Keratinocyte (primary cell): Measurements from ENCODE around the gene HS3ST2. TPM values are rescaled to one million over a fixed set of nuclear protein-coding genes. Genes with fewer than 3 reads are reported as not detected.

Experiments
- DNase-seq: peaks from one replicate; pipeline ENCODE4 v3.0.0-alpha.2; 2011; ENCODE audit warnings: low read depth, missing footprints, low spot score
- FAIRE-seq: peaks from 2 replicates; lab custom pipeline; 2011; peaks lifted over from hg19 to GRCh38; lab: Jason Lieb, UNC
- H2AFZ ChIP-seq: 2 replicates; pipeline ENCODE4 v1.6.0; 2012; ENCODE audit warnings: low read length, control low read depth, inconsistent platforms; ENCODE audit not compliant: control insufficient read depth
- H3K27ac ChIP-seq: 2 replicates; pipeline ENCODE4 v1.5.1; 2011; ENCODE audit warnings: low read length; ENCODE audit not compliant: control insufficient read depth, insufficient read depth
- H3K27me3 ChIP-seq: 3 replicates; pipeline ENCODE4 v1.6.0; 2011; ENCODE audit warnings: low read length; ENCODE audit not compliant: control insufficient read depth, insufficient read depth; ENCODE audit errors: extremely low read depth
- H3K36me3 ChIP-seq, 2 experiments: 2 replicates in 1 of 2; 3 replicates in 1 of 2; pipeline ENCODE4 v1.5.1; 2011; ENCODE audit warnings: low read length in 2 of 2, mild to moderate bottlenecking in 1 of 2; ENCODE audit not compliant: control insufficient read depth in 2 of 2, insufficient read depth in 2 of 2; ENCODE audit errors: extremely low read depth in 1 of 2
- H3K4me1 ChIP-seq: 3 replicates; pipeline ENCODE4 v1.5.1; 2011; ENCODE audit warnings: low read length; ENCODE audit not compliant: control insufficient read depth, insufficient read depth; ENCODE audit errors: extremely low read depth
- H3K4me2 ChIP-seq: 3 replicates; pipeline ENCODE4 v1.6.0; 2011; ENCODE audit warnings: low read depth, low read length; ENCODE audit not compliant: control insufficient read depth, insufficient read depth; ENCODE audit errors: extremely low read depth
- H3K4me3 ChIP-seq, 3 experiments: fragments of 200-600 bp in 1 of 3; sonication (generic) in 1 of 3; 2 replicates in 2 of 3; 3 replicates in 1 of 3; pipeline ENCODE4 v1.5.1; 2011 to 2016; ENCODE audit warnings: low read length in 3 of 3, mild to moderate bottlenecking in 3 of 3, control low read depth in 2 of 3, inconsistent platforms in 1 of 3, low read depth in 1 of 3, mixed read lengths in 1 of 3, mixed run types in 1 of 3, moderate library complexity in 1 of 3; ENCODE audit not compliant: control insufficient read depth in 2 of 3, insufficient read depth in 2 of 3; ENCODE audit errors: extremely low read depth in 1 of 3
- H3K79me2 ChIP-seq: 2 replicates; pipeline ENCODE4 v1.6.0; 2012; ENCODE audit warnings: low read length; ENCODE audit not compliant: control insufficient read depth, insufficient read depth
- H3K9ac ChIP-seq: 3 replicates; pipeline ENCODE4 v1.6.0; 2011; ENCODE audit warnings: low read length; ENCODE audit not compliant: control insufficient read depth, insufficient read depth; ENCODE audit errors: extremely low read depth
- H3K9me1 ChIP-seq: 3 replicates; pipeline ENCODE4 v1.6.0; 2011; ENCODE audit warnings: low read length; ENCODE audit not compliant: control insufficient read depth, insufficient read depth; ENCODE audit errors: extremely low read depth
- H3K9me3 ChIP-seq: 2 replicates; pipeline ENCODE4 v1.5.1; 2012; ENCODE audit warnings: low read depth, low read length; ENCODE audit not compliant: control insufficient read depth
- H4K20me1 ChIP-seq: 3 replicates; pipeline ENCODE4 v1.6.0; 2011; ENCODE audit warnings: low read length; ENCODE audit not compliant: control insufficient read depth, insufficient read depth; ENCODE audit errors: extremely low read depth
- CTCF ChIP-seq, 3 experiments: IDR thresholded peaks in 1 of 3; conservative IDR thresholded peaks in 1 of 3; optimal IDR thresholded peaks in 1 of 3; 2 replicates in 2 of 3; 3 replicates in 1 of 3; pipeline versions ENCODE3 to v1.5.1; 2011; ENCODE audit warnings: low read length in 3 of 3, mild to moderate bottlenecking in 3 of 3, moderate library complexity in 2 of 3, control low read depth in 1 of 3, inconsistent platforms in 1 of 3; ENCODE audit not compliant: insufficient read depth in 2 of 3; ENCODE audit errors: extremely low read depth in 1 of 3
- EZH2 ChIP-seq: IDR thresholded peaks from one replicate; pipeline ENCODE4 v1.6.1; 2012; ENCODE audit warnings: inconsistent platforms, mild to moderate bottlenecking, low read length, moderate library complexity
- dilution Hi-C: fragments of 300-500 bp; cut with MboI; formaldehyde crosslinking; loops from one replicate; pipeline ENCODE4 v1.7.0; 2020; ENCODE audit warnings: low sequenced_read_pairs; ENCODE audit not compliant: extremely low pct_ligation_motif_present
- polyA plus RNA-seq, 5 experiments: library from polyadenylated mRNA; depleted of rRNA in 3 of 5; stranded (reverse) in 3 of 5; stranded (forward) in 1 of 5; unstranded in 1 of 5; fragments of >200 nt; gene quantifications; 1 replicate in 1 of 5; 2 replicates in 3 of 5; 3 replicates in 1 of 5; pipeline versions ENCODE4 v1.2.1 to v1.2.3, GENCODE V29; 2011 to 2012; ENCODE audit warnings: missing spikeins in 2 of 5, low read depth in 1 of 5, low replicate concordance in 1 of 5

Gene HS3ST2
- polyA plus RNA-seq, 1 donor (not counting 4 experiments of a cell fraction or from before 2014, with no cell fraction given), result 6.3 TPM

GRCh38 chr16:22888791-22889190, 74.8 kb downstream of the HS3ST2 start:
- Histone ChIP-seq H3K9me3 (no peaks in the 10 kb centered on the region), H3K9ac (no peak overlapping the region), H3K27ac (no peak overlapping the region), H3K27me3 (no peaks in the 10 kb centered on the region), H3K4me2 (no peak overlapping the region), H3K9me1 (no peaks in the 10 kb centered on the region), H3K4me3 (no peak overlapping the region), H3K4me1 (no peaks in the 10 kb centered on the region), H3K79me2 (no peaks in the 10 kb centered on the region), H2AFZ (no peak overlapping the region), H4K20me1 (no peaks in the 10 kb centered on the region), H3K36me3 (no peaks in the 10 kb centered on the region)
- dilution Hi-C loops, result no loop called here
- FAIRE-seq (peak; percentile 51), DNase-seq (no peak)
- TF ChIP-seq CTCF (optimal IDR thresholded peaks at IDR 0.05 in 1 of 3, IDR thresholded peaks at IDR 0.05 in 1 of 3, conservative IDR thresholded peaks at IDR 0.05 in 1 of 3; ENCODE audit: extremely low read depth in 1 of 3, insufficient read depth in 2 of 3, low read length in 3 of 3) (no peak), EZH2 (no peak)

DNA sequence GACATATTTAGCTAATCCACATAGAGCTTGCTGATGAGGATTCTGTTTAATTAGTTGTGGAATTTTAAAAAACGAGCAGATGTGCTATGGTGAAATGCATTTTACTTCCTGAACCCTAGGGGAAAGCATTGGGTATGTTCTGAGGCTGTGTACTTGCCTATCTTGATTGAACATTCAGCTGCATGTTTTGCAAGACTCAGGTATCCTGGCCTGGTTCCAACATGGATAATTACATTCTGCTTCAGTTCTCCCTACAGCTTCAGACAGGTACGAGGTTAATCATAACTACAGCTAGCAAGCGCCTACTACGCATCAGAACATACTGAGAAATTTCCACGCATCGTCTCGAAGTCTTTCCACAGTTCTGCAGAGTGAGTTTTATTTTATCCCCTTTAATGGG, 77.0 kb downstream of the HS3ST2 start:
- Histone ChIP-seq H3K36me3 (no peaks in the 10 kb centered on the region), H3K27me3 (no peaks in the 10 kb centered on the region), H3K4me2 (no peak overlapping the region), H4K20me1 (no peaks in the 10 kb centered on the region), H2AFZ (no peak overlapping the region), H3K27ac (no peak overlapping the region), H3K4me3 (no peak overlapping the region), H3K9me1 (no peaks in the 10 kb centered on the region), H3K79me2 (no peaks in the 10 kb centered on the region), H3K9ac (no peak overlapping the region), H3K9me3 (no peaks in the 10 kb centered on the region), H3K4me1 (no peaks in the 10 kb centered on the region)
- DNase-seq (no peak), FAIRE-seq (peak; percentile 46)
- TF ChIP-seq EZH2, result no peak
- TF ChIP-seq CTCF (optimal IDR thresholded peaks at IDR 0.05 in 1 of 3, IDR thresholded peaks at IDR 0.05 in 1 of 3, conservative IDR thresholded peaks at IDR 0.05 in 1 of 3; ENCODE audit: extremely low read depth in 1 of 3, insufficient read depth in 2 of 3, low read length in 3 of 3), result no peak
- dilution Hi-C loops, result no loop called here
